A549 treated with AZD2906 at 1 μM for 4 hours (cell line): ENCODE measurements around the gene COX6A1. TPM values are rescaled to one million over a fixed set of nuclear protein-coding genes. Genes with fewer than 3 reads are reported as not detected.

Experiments
- total RNA-seq: library from RNA; stranded (reverse); fragments of 200-300 nt; extraction: Qiagen RNA extraction; gene quantifications from 5 replicates; pipeline ENCODE4 v1.2.3, GENCODE V29; 2022

COX6A1 gene
- total RNA-seq = 674 to 853 TPM (median 841 TPM) in 5 replicates

DNA sequence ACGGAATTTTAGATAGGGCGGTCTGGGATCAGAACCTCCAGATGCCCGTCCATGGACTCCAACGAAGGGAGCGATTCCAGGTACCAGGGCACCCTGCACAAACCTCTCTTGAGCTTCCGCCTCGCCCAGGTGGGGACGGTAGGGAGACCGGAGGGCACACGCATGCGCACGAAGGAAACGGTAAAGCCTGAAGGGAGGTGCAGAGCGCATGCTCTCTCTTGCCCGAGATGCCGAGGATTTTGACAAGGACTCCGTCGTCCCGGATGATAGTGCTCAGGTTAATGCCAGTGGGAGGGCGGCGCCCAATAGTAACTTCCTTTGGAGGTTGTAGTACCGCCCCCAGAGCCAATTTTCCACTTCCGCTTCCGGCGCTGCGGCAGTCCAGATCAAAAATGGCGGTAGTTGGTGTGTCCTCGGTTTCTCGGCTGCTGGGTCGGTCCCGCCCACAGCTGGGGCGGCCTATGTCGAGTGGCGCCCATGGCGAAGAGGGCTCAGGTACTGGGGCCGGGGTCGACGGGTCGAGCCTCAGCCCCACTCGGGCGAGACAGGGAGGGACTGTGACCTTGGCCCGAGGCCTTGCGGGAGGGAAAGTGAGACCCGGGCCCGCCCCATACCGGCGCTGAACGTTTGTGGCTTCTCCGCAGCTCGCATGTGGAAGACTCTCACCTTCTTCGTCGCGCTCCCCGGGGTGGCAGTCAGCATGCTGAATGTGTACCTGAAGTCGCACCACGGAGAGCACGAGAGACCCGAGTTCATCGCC, at the start of gene COX6A1:
COX6A1 (plus strand) TSS at position 379 of the 760 bp plus-strand sequence; CDS start at position 393, 14 bp downstream.

GRCh38 chr12:120445911-120446843, 8.3 kb downstream of the COX6A1 start, which contains the start of the genes GATC and TRIAP1:
TSS of gene GATC (plus strand) at chr12:120446444. CDS start at chr12:120446481, 37 bp downstream.
TSS of gene TRIAP1 (minus strand) at chr12:120446384. CDS start at chr12:120446372, 12 bp downstream.

GRCh38 chr12:120469450-120470149, 31.7 kb downstream of the COX6A1 start, which contains the start of gene SRSF9:
TSS of gene SRSF9 (minus strand) at chr12:120469748. CDS start at chr12:120469609, 139 bp downstream.

Other genes with a start within 250 kb of the COX6A1 start
- gene GCN1, start 243.4 kb upstream of the COX6A1 start, total RNA-seq = 50.8 to 56.5 TPM (median 51.9 TPM) in 5 replicates
- gene RPLP0, start 237.0 kb upstream of the COX6A1 start, total RNA-seq = 3,507 to 3,667 TPM (median 3,535 TPM) in 5 replicates
- gene PXN, start 172.4 kb upstream of the COX6A1 start, total RNA-seq = 207 to 234 TPM (median 224 TPM) in 5 replicates
- 10.8 to 65.1 TPM in 2 of 5 replicates, not detected in the others for gene RNU4-2, start 146.2 kb upstream of the COX6A1 start, total RNA-seq
- 97.7 TPM in 1 of 5 replicates, not detected in the others for gene RNU4-1, start 144.9 kb upstream of the COX6A1 start, total RNA-seq
- 0.41 to 0.98 TPM (median 0.71 TPM) in 5 replicates for gene SIRT4, start 135.8 kb upstream of the COX6A1 start, total RNA-seq
- 0.20 TPM in 1 of 5 replicates, not detected in the others for gene PLA2G1B, start 110.3 kb upstream of the COX6A1 start, total RNA-seq
- gene MSI1, start 68.9 kb upstream of the COX6A1 start, total RNA-seq = 1.0 to 1.5 TPM (median 1.3 TPM) in 5 replicates
- gene TRIAP1, start 8.3 kb downstream of the COX6A1 start, total RNA-seq = 66.8 to 81.2 TPM (median 71.7 TPM) in 5 replicates
- 20.6 to 23.9 TPM (median 22.8 TPM) in 5 replicates for gene GATC, start 8.3 kb downstream of the COX6A1 start, total RNA-seq
- gene SRSF9, start 31.6 kb downstream of the COX6A1 start, total RNA-seq = 169 to 220 TPM (median 215 TPM) in 5 replicates
- 572 to 625 TPM (median 592 TPM) in 5 replicates for gene DYNLL1, start 58.0 kb downstream of the COX6A1 start, total RNA-seq
- 26.3 to 29.4 TPM (median 27.7 TPM) in 5 replicates for gene COQ5, start 91.0 kb downstream of the COX6A1 start, total RNA-seq
- 86.9 to 105 TPM (median 96.6 TPM) in 5 replicates for gene RNF10, start 96.2 kb downstream of the COX6A1 start, total RNA-seq
- 47.9 to 53.2 TPM (median 49.9 TPM) in 5 replicates for gene POP5, start 143.3 kb downstream of the COX6A1 start, total RNA-seq
- 0.15 to 0.40 TPM (median 0.25 TPM) in 5 replicates for gene CABP1, start 202.5 kb downstream of the COX6A1 start, total RNA-seq
- 72.1 to 89.7 TPM (median 79.4 TPM) in 5 replicates for gene MLEC, start 249.0 kb downstream of the COX6A1 start, total RNA-seq